Right lobe of liver (tissue), 4 donors: Measurements from ENCODE around the gene NRK.
"Not testable (repeated sequence)": the region's sequence is repeated elsewhere in the genome, so short reads cannot be mapped to it uniquely, and the experiment has no call there.

Experiments used
- CTCF ChIP-seq, 4 donors: fragments of 200-600 bp in 3 of 4; fragments of 450-650 bp in 1 of 4; IDR thresholded peaks; one replicate each; pipeline versions ENCODE4 v1.5.1 to v1.8.0; 2016 to 2022; ENCODE audit warnings: antibody characterized with exemption in 4 of 4, mild to moderate bottlenecking in 2 of 4
- POLR2A ChIP-seq: fragments of 450-650 bp; IDR thresholded peaks from one replicate; pipeline ENCODE4 v1.6.1; 2017; ENCODE audit warnings: antibody characterized with exemption, mild to moderate bottlenecking
- donor health status: DM: no; HTN: no; CAD: no.
- donor health status: DM: no; HTN: no; CAD: no.
- donor health status: DM: no; HTN: yes; CAD: no.

- TF ChIP-seq POLR2A; CTCF (IDR thresholded peaks at IDR 0.05): not testable (repeated sequence)
Measured at GRCh38 chrX:105988487-105988886, 166.1 kb downstream of the NRK start.
